Activated T-helper 2 cell treated with anti-CD3 and anti-CD28 coated beads, Interferon-gamma antibody, Interleukin-2, Interleukin-4, amounts not matched to agents 10 μg/mL and 5 μg/mL and 100 μg/mL, durations not matched to agents 14 hours and 24 hours and 36 hours (primary cell): ENCODE results near the gene DEPDC5. TPM values are rescaled to one million over a fixed set of nuclear protein-coding genes. Genes with fewer than 3 reads are reported as not detected.

ENCODE experiments used
- DNase-seq: peaks from one replicate; pipeline ENCODE4 v3.0.0; 2021; ENCODE audit warnings: low spot score
- H3K27ac Mint-ChIP-seq: one replicate; pipeline ENCODE4 v1.8.0; 2021; ENCODE audit warnings: mixed read lengths
- H3K27me3 Mint-ChIP-seq: one replicate; pipeline ENCODE4 v1.8.0; 2021; ENCODE audit warnings: low read depth, mixed read lengths
- H3K36me3 Mint-ChIP-seq: one replicate; pipeline ENCODE4 v1.8.0; 2021; ENCODE audit warnings: low read depth, mixed read lengths
- H3K4me1 Mint-ChIP-seq: one replicate; pipeline ENCODE4 v1.8.0; 2021; ENCODE audit warnings: low read depth, mixed read lengths
- H3K4me3 Mint-ChIP-seq: one replicate; pipeline ENCODE4 v1.8.0; 2021; ENCODE audit warnings: low read depth, mild to moderate bottlenecking, moderate library complexity, mixed read lengths
- H3K9me3 Mint-ChIP-seq: one replicate; pipeline ENCODE4 v1.8.0; 2021; ENCODE audit warnings: mixed read lengths
- intact Hi-C: fragments of 100-400 bp; cut with micrococcal nuclease; formaldehyde crosslinking; loops from one replicate; pipeline ENCODE4 v1.15.1; 2023
- total RNA-seq: library from RNA; stranded (reverse); gene quantifications from 2 replicates; pipeline ENCODE4 v1.2.3, GENCODE V29; 2022

Gene DEPDC5
- total RNA-seq, 1 donor from 2014 or later = 33.2 TPM

- intact Hi-C loops = no loop called here
- peaks cover 34% of the 10 kb centered on the region for H3K36me3 Mint-ChIP-seq
- H3K9me3 Mint-ChIP-seq = no peaks in the 10 kb centered on the region
- DNase-seq = no peak
- H3K4me1 Mint-ChIP-seq = no peaks in the 10 kb centered on the region
- no peak overlapping the region for H3K27ac Mint-ChIP-seq
- H3K27me3 Mint-ChIP-seq = no peaks in the 10 kb centered on the region
- H3K4me3 Mint-ChIP-seq = no peak overlapping the region
Observed at GRCh38 chr22:31874821-31875220, 121.0 kb downstream of the DEPDC5 start.

- Mint-ChIP-seq H3K27ac (no peak overlapping the region), H3K4me3 (no peak overlapping the region), H3K27me3 (no peaks in the 10 kb centered on the region), H3K9me3 (no peaks in the 10 kb centered on the region), H3K36me3 (peaks cover 31% of the 10 kb centered on the region), H3K4me1 (no peaks in the 10 kb centered on the region)
- intact Hi-C loops = no loop called here
- DNase-seq = no peak
Observed at GRCh38 chr22:31876156-31876920, 122.5 kb downstream of the DEPDC5 start.

GRCh38 chr22:31879585-31879984, 125.8 kb downstream of the DEPDC5 start:
- H3K4me1 Mint-ChIP-seq = peaks cover 2% of the 10 kb centered on the region
- H3K9me3 Mint-ChIP-seq = no peaks in the 10 kb centered on the region
- H3K36me3 Mint-ChIP-seq = peaks cover 14% of the 10 kb centered on the region
- no peaks in the 10 kb centered on the region for H3K27me3 Mint-ChIP-seq
- H3K27ac Mint-ChIP-seq = no peak overlapping the region
- H3K4me3 Mint-ChIP-seq = no peak overlapping the region
- DNase-seq = no peak
- intact Hi-C loops = no loop called here

- H3K4me3 Mint-ChIP-seq = no peak overlapping the region
- DNase-seq = no peak
- H3K27ac Mint-ChIP-seq = no peak overlapping the region
- no peaks in the 10 kb centered on the region for H3K9me3 Mint-ChIP-seq
- H3K36me3 Mint-ChIP-seq = peaks cover 7% of the 10 kb centered on the region
- H3K4me1 Mint-ChIP-seq = peaks cover 2% of the 10 kb centered on the region
- intact Hi-C loops = no loop called here
- no peaks in the 10 kb centered on the region for H3K27me3 Mint-ChIP-seq
Observed at GRCh38 chr22:31881200-31881599, 127.4 kb downstream of the DEPDC5 start.

- H3K4me1 Mint-ChIP-seq = peaks cover 2% of the 10 kb centered on the region
- no peak overlapping the region for H3K27ac Mint-ChIP-seq
- H3K27me3 Mint-ChIP-seq = no peaks in the 10 kb centered on the region
- H3K4me3 Mint-ChIP-seq = no peak overlapping the region
- no peak for DNase-seq
- intact Hi-C loops = no loop called here
- H3K9me3 Mint-ChIP-seq = no peaks in the 10 kb centered on the region
- H3K36me3 Mint-ChIP-seq = peaks cover 7% of the 10 kb centered on the region
Observed at GRCh38 chr22:31881865-31882264, 128.0 kb downstream of the DEPDC5 start.

GRCh38 chr22:31882971-31883370, 129.2 kb downstream of the DEPDC5 start:
- no peaks in the 10 kb centered on the region for H3K27me3 Mint-ChIP-seq
- DNase-seq = no peak
- H3K27ac Mint-ChIP-seq = no peak overlapping the region
- H3K4me3 Mint-ChIP-seq = no peak overlapping the region
- peaks cover 2% of the 10 kb centered on the region for H3K4me1 Mint-ChIP-seq
- intact Hi-C loops = no loop called here
- peaks cover 7% of the 10 kb centered on the region for H3K36me3 Mint-ChIP-seq
- H3K9me3 Mint-ChIP-seq = no peaks in the 10 kb centered on the region

- Mint-ChIP-seq H3K4me3 (no peak overlapping the region), H3K27ac (no peak overlapping the region), H3K9me3 (no peaks in the 10 kb centered on the region), H3K4me1 (peaks cover 2% of the 10 kb centered on the region), H3K27me3 (no peaks in the 10 kb centered on the region), H3K36me3 (peaks cover 4% of the 10 kb centered on the region)
- intact Hi-C loops = no loop called here
- DNase-seq = no peak
Observed at GRCh38 chr22:31883989-31884388, 130.2 kb downstream of the DEPDC5 start.

GRCh38 chr22:31891366-31892079, 137.7 kb downstream of the DEPDC5 start:
- no peaks in the 10 kb centered on the region for H3K27me3 Mint-ChIP-seq
- intact Hi-C loops = no loop called here
- H3K27ac Mint-ChIP-seq = no peak overlapping the region
- no peaks in the 10 kb centered on the region for H3K9me3 Mint-ChIP-seq
- H3K4me3 Mint-ChIP-seq = no peak overlapping the region
- DNase-seq = no peak
- peaks cover 20% of the 10 kb centered on the region for H3K36me3 Mint-ChIP-seq
- H3K4me1 Mint-ChIP-seq = peaks cover 5% of the 10 kb centered on the region

- intact Hi-C loops = no loop called here
- no peaks in the 10 kb centered on the region for H3K27me3 Mint-ChIP-seq
- H3K36me3 Mint-ChIP-seq = peaks cover 20% of the 10 kb centered on the region
- H3K4me1 Mint-ChIP-seq = peaks cover 5% of the 10 kb centered on the region
- no peak for DNase-seq
- H3K27ac Mint-ChIP-seq = no peak overlapping the region
- no peaks in the 10 kb centered on the region for H3K9me3 Mint-ChIP-seq
- H3K4me3 Mint-ChIP-seq = no peak overlapping the region
Observed at GRCh38 chr22:31892080-31892433, 138.2 kb downstream of the DEPDC5 start.

- intact Hi-C loops = no loop called here
- peaks cover 5% of the 10 kb centered on the region for H3K4me1 Mint-ChIP-seq
- no peak overlapping the region for H3K4me3 Mint-ChIP-seq
- no peaks in the 10 kb centered on the region for H3K27me3 Mint-ChIP-seq
- no peak for DNase-seq
- H3K9me3 Mint-ChIP-seq = no peaks in the 10 kb centered on the region
- peaks cover 23% of the 10 kb centered on the region for H3K36me3 Mint-ChIP-seq
- no peak overlapping the region for H3K27ac Mint-ChIP-seq
Observed at GRCh38 chr22:31893460-31893859, 139.6 kb downstream of the DEPDC5 start.

- H3K36me3 Mint-ChIP-seq = peaks cover 20% of the 10 kb centered on the region
- DNase-seq = no peak
- H3K27me3 Mint-ChIP-seq = no peaks in the 10 kb centered on the region
- no peak overlapping the region for H3K27ac Mint-ChIP-seq
- H3K4me3 Mint-ChIP-seq = no peak overlapping the region
- intact Hi-C loops = no loop called here
- no peaks in the 10 kb centered on the region for H3K9me3 Mint-ChIP-seq
- H3K4me1 Mint-ChIP-seq = peaks cover 5% of the 10 kb centered on the region
Observed at GRCh38 chr22:31895411-31896123, 141.7 kb downstream of the DEPDC5 start.

GRCh38 chr22:31896472-31896871, 142.7 kb downstream of the DEPDC5 start:
- intact Hi-C loops = no loop called here
- no peak overlapping the region for H3K4me3 Mint-ChIP-seq
- H3K27ac Mint-ChIP-seq = no peak overlapping the region
- H3K4me1 Mint-ChIP-seq = peaks cover under 1% of the 10 kb centered on the region
- no peaks in the 10 kb centered on the region for H3K9me3 Mint-ChIP-seq
- DNase-seq = no peak
- H3K27me3 Mint-ChIP-seq = no peaks in the 10 kb centered on the region
- H3K36me3 Mint-ChIP-seq = peaks cover 20% of the 10 kb centered on the region
